ENCODE results near the gene MYO5B. TPM values are rescaled to one million over a fixed set of nuclear protein-coding genes. Genes with fewer than 3 reads are reported as not detected.

Gene MYO5B
- total RNA-seq, 2 donors from 2014 or later, result 106 to 132 TPM

GRCh38 chr18:49886891-49887764 is 307.8 kb downstream of the MYO5B start:
- Histone ChIP-seq H3K27ac (no peak overlapping the region), H3K36me3 (no peaks in the 10 kb centered on the region), H3K27me3 (no peaks in the 10 kb centered on the region), H3K4me1 (no peaks in the 10 kb centered on the region), H3K4me3 (no peak overlapping the region), H3K9ac (ENCODE audit: low read depth in 2 of 2, low read length in 2 of 2) (no peak overlapping the region), H3K9me3 (no peaks in the 10 kb centered on the region)
- no peak for DNase-seq
- no peak for TF ChIP-seq CTCF (IDR thresholded peaks at IDR 0.05)
- intact Hi-C loops (cut with DNase I), result no loop called here

GRCh38 chr18:49884959-49885358 is 310.0 kb downstream of the MYO5B start:
- no peak overlapping the region for H3K4me3 ChIP-seq
- no peak for DNase-seq
- H3K4me1 ChIP-seq, result no peaks in the 10 kb centered on the region
- no peak overlapping the region for H3K27ac ChIP-seq
- no peak overlapping the region for H3K9ac ChIP-seq (ENCODE audit: low read depth in 2 of 2, low read length in 2 of 2)
- no peak for TF ChIP-seq CTCF (IDR thresholded peaks at IDR 0.05)
- no peaks in the 10 kb centered on the region for H3K27me3 ChIP-seq
- H3K36me3 ChIP-seq, result no peaks in the 10 kb centered on the region
- intact Hi-C loops (cut with DNase I), result no loop called here
- H3K9me3 ChIP-seq, result no peaks in the 10 kb centered on the region

GRCh38 chr18:49884465-49884864 is 310.5 kb downstream of the MYO5B start:
- H3K4me3 ChIP-seq, result no peak overlapping the region
- H3K4me1 ChIP-seq, result no peaks in the 10 kb centered on the region
- no peaks in the 10 kb centered on the region for H3K9me3 ChIP-seq
- TF ChIP-seq CTCF (IDR thresholded peaks at IDR 0.05), result no peak
- no peak overlapping the region for H3K9ac ChIP-seq (ENCODE audit: low read depth in 2 of 2, low read length in 2 of 2)
- no peaks in the 10 kb centered on the region for H3K36me3 ChIP-seq
- intact Hi-C loops (cut with DNase I), result no loop called here
- H3K27ac ChIP-seq, result no peak overlapping the region
- no peak for DNase-seq
- no peaks in the 10 kb centered on the region for H3K27me3 ChIP-seq

- no peak for DNase-seq
- Histone ChIP-seq H3K36me3 (no peaks in the 10 kb centered on the region), H3K9ac (ENCODE audit: low read depth in 2 of 2, low read length in 2 of 2) (no peak overlapping the region), H3K4me1 (no peaks in the 10 kb centered on the region), H3K27me3 (no peaks in the 10 kb centered on the region), H3K4me3 (no peak overlapping the region), H3K9me3 (no peaks in the 10 kb centered on the region), H3K27ac (no peak overlapping the region)
- TF ChIP-seq CTCF (IDR thresholded peaks at IDR 0.05), result no peak
- intact Hi-C loops (cut with DNase I), result no loop called here
These were observed 314.3 kb downstream of the MYO5B start for GRCh38 chr18:49880661-49881060.

GRCh38 chr18:49879271-49879580 is 315.7 kb downstream of the MYO5B start:
- no peaks in the 10 kb centered on the region for H3K4me1 ChIP-seq
- DNase-seq, result no peak
- H3K4me3 ChIP-seq, result no peak overlapping the region
- no peaks in the 10 kb centered on the region for H3K9me3 ChIP-seq
- no peak overlapping the region for H3K27ac ChIP-seq
- TF ChIP-seq CTCF (IDR thresholded peaks at IDR 0.05), result no peak
- no peaks in the 10 kb centered on the region for H3K27me3 ChIP-seq
- intact Hi-C loops (cut with DNase I), result no loop called here
- no peak overlapping the region for H3K9ac ChIP-seq (ENCODE audit: low read depth in 2 of 2, low read length in 2 of 2)
- H3K36me3 ChIP-seq, result no peaks in the 10 kb centered on the region

All from colonic mucosa (tissue), 4 donors.